ENCODE measurements around the gene PTPRN2.

DNA sequence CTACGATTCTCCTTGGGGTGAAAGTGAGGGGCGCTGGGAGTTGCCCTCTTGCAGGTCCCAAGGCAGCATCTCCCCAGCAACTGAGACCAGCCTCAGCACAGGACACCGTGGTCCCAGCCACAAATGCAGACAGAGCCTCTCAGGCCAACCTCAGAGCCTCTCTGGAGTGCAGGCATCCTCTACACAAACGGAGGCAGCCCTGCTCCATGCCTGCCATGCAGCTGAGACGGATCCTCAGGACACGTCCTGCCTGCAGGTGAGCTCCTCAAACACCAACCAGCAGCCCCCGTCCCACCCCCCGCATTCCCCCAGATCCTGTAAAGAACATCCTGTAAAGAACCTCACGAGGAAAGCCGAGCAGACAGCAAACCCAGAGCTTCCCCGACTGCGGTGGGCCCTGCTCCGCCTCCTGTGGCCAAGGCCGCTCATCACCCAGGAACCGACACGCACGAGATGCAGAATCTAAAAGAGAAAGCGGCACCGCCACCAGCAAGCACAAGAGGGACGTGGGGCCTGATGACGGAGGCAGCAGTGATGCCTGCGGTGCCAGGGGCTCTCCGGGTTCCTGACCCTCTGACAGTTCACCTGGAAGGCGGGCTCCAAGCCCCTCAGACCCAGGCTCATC lies 186.9 kb downstream of the PTPRN2 start:
- TF ChIP-seq FOS (IDR thresholded peaks at IDR 0.05; ENCODE audit: borderline replicate concordance, insufficient read depth, low read length) = no peak
- TF ChIP-seq, protein P1, sequence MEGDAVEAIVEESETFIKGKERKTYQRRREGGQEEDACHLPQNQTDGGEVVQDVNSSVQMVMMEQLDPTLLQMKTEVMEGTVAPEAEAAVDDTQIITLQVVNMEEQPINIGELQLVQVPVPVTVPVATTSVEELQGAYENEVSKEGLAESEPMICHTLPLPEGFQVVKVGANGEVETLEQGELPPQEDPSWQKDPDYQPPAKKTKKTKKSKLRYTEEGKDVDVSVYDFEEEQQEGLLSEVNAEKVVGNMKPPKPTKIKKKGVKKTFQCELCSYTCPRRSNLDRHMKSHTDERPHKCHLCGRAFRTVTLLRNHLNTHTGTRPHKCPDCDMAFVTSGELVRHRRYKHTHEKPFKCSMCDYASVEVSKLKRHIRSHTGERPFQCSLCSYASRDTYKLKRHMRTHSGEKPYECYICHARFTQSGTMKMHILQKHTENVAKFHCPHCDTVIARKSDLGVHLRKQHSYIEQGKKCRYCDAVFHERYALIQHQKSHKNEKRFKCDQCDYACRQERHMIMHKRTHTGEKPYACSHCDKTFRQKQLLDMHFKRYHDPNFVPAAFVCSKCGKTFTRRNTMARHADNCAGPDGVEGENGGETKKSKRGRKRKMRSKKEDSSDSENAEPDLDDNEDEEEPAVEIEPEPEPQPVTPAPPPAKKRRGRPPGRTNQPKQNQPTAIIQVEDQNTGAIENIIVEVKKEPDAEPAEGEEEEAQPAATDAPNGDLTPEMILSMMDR (IDR thresholded peaks at IDR 0.05; ENCODE audit: extremely low read depth in 1 of 2, insufficient read depth in 1 of 2, low read depth in 1 of 2, low read length in 2 of 2) = no peak
- TF ChIP-seq POLR2A (IDR thresholded peaks at IDR 0.05; ENCODE audit: low read depth, low read length) = no peak
- TF ChIP-seq, protein P2, sequence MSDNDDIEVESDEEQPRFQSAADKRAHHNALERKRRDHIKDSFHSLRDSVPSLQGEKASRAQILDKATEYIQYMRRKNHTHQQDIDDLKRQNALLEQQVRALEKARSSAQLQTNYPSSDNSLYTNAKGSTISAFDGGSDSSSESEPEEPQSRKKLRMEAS (IDR thresholded peaks at IDR 0.05; ENCODE audit: insufficient read depth, insufficient read length) = no peak
- TF ChIP-seq EZH2 (IDR thresholded peaks at IDR 0.05; ENCODE audit: borderline replicate concordance, low read depth, low read length, severe bottlenecking) = no peak
- TF ChIP-seq POLR2AphosphoS5 (IDR thresholded peaks at IDR 0.05; ENCODE audit: insufficient read depth, low read depth, low read length) = no peak
- TF ChIP-seq MYC (IDR thresholded peaks at IDR 0.05; ENCODE audit: low read depth, low read length) = no peak
- no peak for TF ChIP-seq JUN (IDR thresholded peaks at IDR 0.05; ENCODE audit: borderline replicate concordance, insufficient read depth, insufficient read length, low read depth)

Data from endothelial cell of umbilical vein (primary cell).